ENCODE measurements around the gene COL17A1. TPM values are rescaled to one million over a fixed set of nuclear protein-coding genes. Genes with fewer than 3 reads are reported as not detected.

COL17A1 gene
- total RNA-seq, result 0.19 TPM
- long read RNA-seq, partial matches to known transcripts, result 2 of 2 reads
- long read RNA-seq, other reads (novel, unspliced or antisense), result 0 of 2 reads

GRCh38 chr10:104085801-104086400 lies at the start of gene COL17A1:
Gene COL17A1 (minus strand): TSS chr10:104085880. CDS start chr10:104080673, 5,207 bp downstream.
- DNase-seq (ENCODE audit: low spot score), result no peak

- no peak for DNase-seq (ENCODE audit: low spot score)
Observed at GRCh38 chr10:104130041-104130440, 44.4 kb upstream of the COL17A1 start.

GRCh38 chr10:104128214-104128613 lies 42.5 kb upstream of the COL17A1 start:
- no peak for DNase-seq (ENCODE audit: low spot score)

- DNase-seq (ENCODE audit: low spot score), result no peak
Observed at GRCh38 chr10:104127411-104127810, 41.7 kb upstream of the COL17A1 start.

GRCh38 chr10:104123397-104123796 lies 37.7 kb upstream of the COL17A1 start:
- DNase-seq (ENCODE audit: low spot score), result no peak

- DNase-seq (ENCODE audit: low spot score), result no peak
Observed at GRCh38 chr10:104122225-104123107, 36.8 kb upstream of the COL17A1 start.

- DNase-seq (ENCODE audit: low spot score), result peak; percentile 100
Observed at GRCh38 chr10:104121485-104122224, 36.0 kb upstream of the COL17A1 start, which contains the start of gene SFR1. Gene SFR1 (plus strand): TSS chr10:104122171. CDS start chr10:104122184, 13 bp downstream.

GRCh38 chr10:104120903-104121484 lies 35.3 kb upstream of the COL17A1 start:
- peak; percentile 92 for DNase-seq (ENCODE audit: low spot score)

GRCh38 chr10:104120512-104120902 lies 34.8 kb upstream of the COL17A1 start:
- DNase-seq (ENCODE audit: low spot score), result no peak

- DNase-seq (ENCODE audit: low spot score), result no peak
Observed at GRCh38 chr10:104119996-104120395, 34.3 kb upstream of the COL17A1 start.

- DNase-seq (ENCODE audit: low spot score), result no peak
Observed at GRCh38 chr10:104117839-104118323, 32.2 kb upstream of the COL17A1 start.

GRCh38 chr10:104113376-104113956 lies 27.8 kb upstream of the COL17A1 start:
- no peak for DNase-seq (ENCODE audit: low spot score)

GRCh38 chr10:104109908-104110662 lies 24.4 kb upstream of the COL17A1 start:
- DNase-seq (ENCODE audit: low spot score), result no peak

- no peak for DNase-seq (ENCODE audit: low spot score)
Observed at GRCh38 chr10:104104926-104105325, 19.2 kb upstream of the COL17A1 start.

GRCh38 chr10:104104418-104104817 lies 18.7 kb upstream of the COL17A1 start:
- no peak for DNase-seq (ENCODE audit: low spot score)

- no peak for DNase-seq (ENCODE audit: low spot score)
Observed at GRCh38 chr10:104103956-104104355, 18.3 kb upstream of the COL17A1 start.

GRCh38 chr10:104101902-104102301 lies 16.2 kb upstream of the COL17A1 start:
- DNase-seq (ENCODE audit: low spot score), result no peak

- DNase-seq (ENCODE audit: low spot score), result no peak
Observed at GRCh38 chr10:104100795-104101194, 15.1 kb upstream of the COL17A1 start.

- DNase-seq (ENCODE audit: low spot score), result no peak
Observed at GRCh38 chr10:104099941-104100340, 14.3 kb upstream of the COL17A1 start.

- no peak for DNase-seq (ENCODE audit: low spot score)
Observed at GRCh38 chr10:104099269-104099668, 13.6 kb upstream of the COL17A1 start.
